ENCODE data around the gene ZNF672. TPM values are rescaled to one million over a fixed set of nuclear protein-coding genes. Genes with fewer than 3 reads are reported as not detected.

The ZNF672 gene
- polyA plus RNA-seq, 1 of the 3 experiments (the other 2 are of a cell fraction), result 14.2 TPM

GRCh38 chr1:248890549-248891498 lies 52.8 kb downstream of the ZNF672 start:
- no peak overlapping the region for H3K27ac ChIP-seq (ENCODE audit: low read depth in 2 of 2, low read length in 1 of 2)
- no peak for DNase-seq
- H3K4me1 ChIP-seq (ENCODE audit: control insufficient read depth in 1 of 2, insufficient read depth in 2 of 2, low read depth in 1 of 2, low read length in 1 of 2), result peaks cover 0 to 2% of the 10 kb centered on the region in 2 experiments; a peak in 2 of 4 replicates
- no peak overlapping the region for H3K4me2 ChIP-seq
- no peaks in the 10 kb centered on the region; the same call in 1 of the 2 replicates for H3K27me3 ChIP-seq (ENCODE audit: insufficient read depth)
- WGBS (ENCODE audit: low lambda C conversion rate), result 55% methylated on average over 9 of the region's 9 CpGs
- no peak overlapping the region for H3K9ac ChIP-seq
- no peaks in the 10 kb centered on the region for H4K20me1 ChIP-seq (ENCODE audit: insufficient read depth)
- no peaks in the 10 kb centered on the region for H3K36me3 ChIP-seq (replicated peaks in 1 of 2; ENCODE audit: control insufficient read depth in 1 of 2, insufficient read depth in 2 of 2, low read length in 1 of 2)
- no peaks in the 10 kb centered on the region for H3K79me2 ChIP-seq (ENCODE audit: insufficient read depth)
- H3K9me2 ChIP-seq, result no peaks in the 10 kb centered on the region
- no peaks in the 10 kb centered on the region for H3F3A ChIP-seq (replicated peaks; ENCODE audit: insufficient read depth)
- ChIA-PET CTCF (no interaction called here), POLR2A (no interaction called here)
- H3K9me3 ChIP-seq, result no peaks in the 10 kb centered on the region
- H2AFZ ChIP-seq (ENCODE audit: low read depth), result no peak overlapping the region
- TF ChIP-seq MAX (IDR thresholded peaks at IDR 0.05; ENCODE audit: low read depth), result no peak
- TF ChIP-seq REST (IDR thresholded peaks at IDR 0.05; ENCODE audit: low read depth, low read length), result no peak
- TF ChIP-seq POLR2AphosphoS5 (IDR thresholded peaks at IDR 0.05; ENCODE audit: low read depth, low read length), result no peak
- no peak for TF ChIP-seq TCF12 (IDR thresholded peaks at IDR 0.05)
- no peak for TF ChIP-seq JUND (IDR thresholded peaks at IDR 0.05)
- TF ChIP-seq TEAD4 (IDR thresholded peaks at IDR 0.05; ENCODE audit: borderline replicate concordance, insufficient read depth), result no peak
- TF ChIP-seq NFIC (IDR thresholded peaks at IDR 0.05; ENCODE audit: borderline replicate concordance), result no peak
- no peak for TF ChIP-seq RFX5 (IDR thresholded peaks at IDR 0.05; ENCODE audit: low read length)
- no peak for TF ChIP-seq ELF1 (IDR thresholded peaks at IDR 0.05)
- no peak for TF ChIP-seq RCOR1 (IDR thresholded peaks at IDR 0.05; ENCODE audit: low read length)
- TF ChIP-seq RXRA (IDR thresholded peaks at IDR 0.05; ENCODE audit: borderline replicate concordance, low read depth), result no peak
- no peak for TF ChIP-seq MXI1 (IDR thresholded peaks at IDR 0.05; ENCODE audit: low read depth, low read length)
- TF ChIP-seq PBX3 (IDR thresholded peaks at IDR 0.05), result no peak
- no peak for TF ChIP-seq FOXM1 (IDR thresholded peaks at IDR 0.05; ENCODE audit: low read depth)
- no peak for TF ChIP-seq RAD21 (IDR thresholded peaks at IDR 0.05; ENCODE audit: low read length)
- TF ChIP-seq NRF1 (IDR thresholded peaks at IDR 0.05; ENCODE audit: low read depth, low read length), result no peak
- TF ChIP-seq MEF2A (IDR thresholded peaks at IDR 0.05; ENCODE audit: borderline replicate concordance, low read depth), result no peak
- no peak for TF ChIP-seq FOXJ3 (CRISPR knock-in tag; IDR thresholded peaks at IDR 0.05)
- no peak overlapping the region for H3K4me3 ChIP-seq (ENCODE audit: low read depth in 2 of 2, low read length in 1 of 2)

Measured in SK-N-SH (cell line).